ENCODE results near the gene TRABD.

Gene TRABD

DNA sequence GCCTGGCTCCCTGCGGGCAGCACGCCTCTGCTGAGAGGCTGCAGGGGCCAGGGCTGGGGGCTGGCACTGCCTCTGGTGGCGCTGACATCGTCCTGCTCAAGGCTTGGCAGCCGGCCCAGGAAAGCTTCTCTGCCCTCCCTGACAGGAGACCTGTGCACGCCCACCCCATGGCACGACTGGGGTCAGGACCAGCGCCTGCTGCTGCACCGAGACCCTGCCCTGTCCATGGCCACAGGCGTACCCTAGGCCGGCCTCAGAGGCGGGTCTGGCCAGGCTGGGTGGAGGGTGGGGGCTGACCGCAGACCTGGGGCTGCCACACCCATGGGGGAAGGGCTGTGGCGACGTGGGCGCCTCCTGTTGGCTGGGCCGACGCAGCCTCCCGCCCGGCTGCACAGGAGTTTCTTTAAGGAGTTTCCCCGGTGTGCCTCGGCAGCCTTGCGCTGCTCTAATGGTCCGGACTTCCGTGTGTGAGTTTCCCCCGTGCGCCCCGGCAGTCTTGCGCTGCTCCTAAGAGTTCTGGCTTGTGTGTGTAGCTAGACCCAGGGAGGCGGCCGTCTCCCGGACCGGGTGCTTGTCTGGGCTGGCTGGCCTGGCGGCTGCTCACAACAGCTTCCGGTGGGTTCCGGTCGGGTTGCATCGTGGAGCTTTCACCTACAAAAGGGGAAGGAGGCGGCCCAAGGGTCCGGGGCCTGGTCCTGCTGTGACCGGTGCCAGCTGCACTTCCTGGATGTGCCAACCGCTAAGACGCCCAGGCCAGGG, 4.6 kb downstream of the TRABD start:
- H3K4me1 Mint-ChIP-seq = peaks cover 43% of the 10 kb centered on the region
- ATAC-seq (replicated peaks; ENCODE audit: extremely low read depth, poor library complexity, severe bottlenecking) (peak; percentile 38), DNase-seq (ENCODE audit: low spot score in 2 of 2) (peak; percentile 70 to 80)
- H3K36me3 Mint-ChIP-seq (ENCODE audit: insufficient read depth) = peaks cover 36% of the 10 kb centered on the region
- peak overlapping the region; percentile 97 for H3K27ac Mint-ChIP-seq (ENCODE audit: low read depth)
- no peaks in the 10 kb centered on the region for H3K9me3 Mint-ChIP-seq
- H3K27me3 Mint-ChIP-seq = no peaks in the 10 kb centered on the region
- peak overlapping the region; percentile 89 for H3K4me3 Mint-ChIP-seq

DNA sequence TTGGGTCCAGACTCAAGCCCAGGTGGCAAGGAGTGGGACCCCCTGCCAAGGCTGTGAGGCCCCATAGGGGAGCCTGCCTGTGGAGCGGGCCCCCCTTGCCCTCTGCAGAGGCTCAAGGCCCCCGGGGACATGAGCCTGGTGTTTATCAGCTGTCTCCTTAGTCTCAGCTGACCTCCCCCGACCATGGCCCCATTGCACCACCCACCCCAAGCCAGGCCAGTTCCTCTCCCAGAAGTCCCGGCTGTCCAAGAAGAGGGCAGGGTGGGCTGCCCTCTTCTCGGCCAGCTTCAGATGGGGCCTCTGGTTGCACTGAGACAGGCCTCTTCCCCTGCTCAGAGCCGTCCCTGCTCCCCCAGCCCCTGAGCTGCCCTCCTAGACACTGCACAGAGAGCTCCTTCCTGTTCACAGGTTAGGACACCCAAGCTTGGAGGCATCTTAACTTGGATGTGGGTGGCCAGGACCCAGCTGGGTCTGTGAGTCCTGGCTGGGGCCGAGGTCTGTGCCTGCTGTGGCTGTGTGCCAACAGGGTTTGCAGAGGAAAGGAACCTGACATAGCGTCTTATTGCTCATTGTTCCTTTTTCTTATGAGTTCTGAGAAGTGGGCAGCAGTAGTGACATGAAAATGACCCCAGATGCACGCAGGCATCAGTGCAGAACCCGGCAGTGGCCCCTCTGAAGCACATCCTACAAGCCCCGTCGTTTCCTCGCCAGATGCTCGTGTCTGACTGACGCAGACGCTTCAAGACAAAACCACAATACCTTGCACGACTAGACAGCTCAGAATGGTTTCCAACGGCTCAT, 5.4 kb downstream of the TRABD start:
- ATAC-seq (replicated peaks; ENCODE audit: extremely low read depth, poor library complexity, severe bottlenecking) (peak; percentile 79), DNase-seq (ENCODE audit: low spot score in 2 of 2) (peak; percentile 63 to 82)
- H3K4me3 Mint-ChIP-seq = peak overlapping the region; percentile 89
- peak overlapping the region; percentile 97 for H3K27ac Mint-ChIP-seq (ENCODE audit: low read depth)
- H3K4me1 Mint-ChIP-seq = peaks cover 43% of the 10 kb centered on the region
- H3K36me3 Mint-ChIP-seq (ENCODE audit: insufficient read depth) = peaks cover 37% of the 10 kb centered on the region
- no peaks in the 10 kb centered on the region for H3K9me3 Mint-ChIP-seq
- no peaks in the 10 kb centered on the region for H3K27me3 Mint-ChIP-seq

DNA sequence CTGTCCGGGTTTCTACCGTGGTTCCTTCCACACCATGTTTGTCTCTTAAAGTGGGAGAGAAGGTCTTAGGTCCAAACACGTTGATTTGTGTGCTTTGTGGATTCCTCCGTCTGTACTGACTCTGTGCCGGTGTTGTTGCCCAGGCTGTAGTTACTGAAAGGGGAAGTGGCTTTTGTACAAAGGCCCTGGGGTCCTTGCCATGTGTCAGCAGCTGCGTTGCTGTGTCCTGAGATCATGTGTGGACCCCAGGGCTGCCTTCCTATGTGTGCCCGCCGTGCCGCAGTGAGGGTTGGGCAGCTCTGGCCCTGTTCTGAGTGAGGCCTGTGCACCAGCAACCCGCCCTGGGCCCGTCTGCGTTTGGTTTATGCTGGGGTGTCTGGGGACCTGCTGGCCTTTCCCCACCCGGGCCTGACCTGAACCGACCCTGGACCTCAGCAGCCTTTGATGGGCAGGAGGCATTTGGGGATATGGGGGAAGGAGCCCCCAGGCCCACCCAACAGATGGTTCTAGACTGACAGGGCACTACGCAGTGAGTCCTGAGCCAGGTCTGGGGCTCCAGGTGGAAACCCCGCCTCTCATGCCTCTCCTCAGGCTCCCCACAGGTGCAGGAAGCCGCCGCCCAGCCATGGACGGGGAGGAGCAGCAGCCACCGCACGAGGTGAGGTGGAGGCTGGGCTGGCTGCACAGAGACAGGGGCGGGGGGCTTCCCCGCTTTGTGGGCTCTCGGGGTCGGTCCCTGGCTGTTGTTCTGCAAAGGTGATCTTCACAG, 6.9 kb downstream of the TRABD start:
- H3K27me3 Mint-ChIP-seq = no peaks in the 10 kb centered on the region
- peak overlapping the region; percentile 89 for H3K4me3 Mint-ChIP-seq
- no peaks in the 10 kb centered on the region for H3K9me3 Mint-ChIP-seq
- H3K27ac Mint-ChIP-seq (ENCODE audit: low read depth) = peak overlapping the region; percentile 97
- H3K4me1 Mint-ChIP-seq = peaks cover 32% of the 10 kb centered on the region
- ATAC-seq (replicated peaks; ENCODE audit: extremely low read depth, poor library complexity, severe bottlenecking) (no peak), DNase-seq (ENCODE audit: low spot score in 2 of 2) (no peak)
- peaks cover 36% of the 10 kb centered on the region for H3K36me3 Mint-ChIP-seq (ENCODE audit: insufficient read depth)

DNA sequence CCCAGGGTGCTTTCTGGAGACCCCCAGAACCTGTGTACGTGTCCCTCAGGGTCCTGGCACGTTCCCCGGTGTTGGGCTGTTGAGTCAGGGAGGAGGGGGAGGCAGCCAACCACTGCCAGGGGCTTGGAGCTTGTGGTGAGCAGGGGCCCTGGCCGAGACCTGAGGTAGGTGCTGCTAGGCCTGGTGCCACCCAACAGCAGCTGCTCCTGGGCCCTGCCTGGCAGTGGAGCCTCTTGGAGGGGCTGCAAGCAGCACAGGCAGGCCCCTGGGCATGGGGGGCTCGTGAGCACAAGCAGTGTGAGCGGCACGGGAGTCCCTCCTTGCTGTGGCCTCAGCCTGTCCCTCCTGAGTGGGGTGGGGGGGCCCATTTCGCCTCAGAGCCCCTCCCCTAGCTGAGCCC, 7.9 kb downstream of the TRABD start:
- ATAC-seq (replicated peaks; ENCODE audit: extremely low read depth, poor library complexity, severe bottlenecking) (no peak), DNase-seq (ENCODE audit: low spot score in 2 of 2) (no peak)
- peaks cover 36% of the 10 kb centered on the region for H3K36me3 Mint-ChIP-seq (ENCODE audit: insufficient read depth)
- H3K4me3 Mint-ChIP-seq = no peak overlapping the region
- peaks cover 30% of the 10 kb centered on the region for H3K4me1 Mint-ChIP-seq
- H3K9me3 Mint-ChIP-seq = no peaks in the 10 kb centered on the region
- H3K27me3 Mint-ChIP-seq = no peaks in the 10 kb centered on the region
- no peak overlapping the region for H3K27ac Mint-ChIP-seq (ENCODE audit: low read depth)

DNA sequence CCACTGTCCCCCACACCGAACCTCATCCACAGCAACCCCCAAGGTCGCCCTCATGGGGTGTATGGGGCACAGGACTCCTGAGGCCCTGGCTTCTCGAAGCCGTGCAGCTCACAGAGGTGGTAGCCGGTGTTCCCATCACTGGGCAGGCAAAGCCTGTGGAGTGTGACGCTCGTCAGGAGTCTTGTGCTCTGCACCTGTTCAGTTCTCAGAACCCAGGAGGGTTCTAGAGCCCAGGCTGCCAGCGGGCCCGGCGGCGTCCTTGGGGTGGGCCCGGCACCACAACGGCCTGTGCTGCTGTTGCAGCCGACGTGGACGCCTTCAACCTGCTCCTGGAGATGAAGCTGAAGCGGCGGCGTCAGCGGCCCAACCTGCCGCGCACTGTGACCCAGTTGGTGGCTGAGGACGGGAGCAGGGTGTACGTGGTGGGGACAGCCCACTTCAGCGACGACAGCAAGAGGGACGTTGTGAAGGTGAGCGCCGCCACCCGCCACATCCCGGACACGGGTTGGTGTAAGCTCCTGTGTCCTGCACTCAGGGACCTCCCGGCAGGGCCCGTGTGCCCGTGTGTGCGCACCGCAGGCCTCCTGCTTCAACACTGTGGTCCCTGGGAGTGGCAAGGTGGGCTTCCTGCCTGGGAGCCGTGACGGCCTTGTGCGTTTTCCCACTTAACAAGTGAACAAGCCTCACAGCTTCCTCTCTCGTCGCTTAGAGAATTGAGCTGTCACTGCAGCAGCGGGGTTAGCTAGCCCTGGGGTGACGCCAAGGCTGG, 8.5 kb downstream of the TRABD start:
- no peak overlapping the region for H3K4me3 Mint-ChIP-seq
- H3K36me3 Mint-ChIP-seq (ENCODE audit: insufficient read depth) = peaks cover 39% of the 10 kb centered on the region
- H3K9me3 Mint-ChIP-seq = no peaks in the 10 kb centered on the region
- H3K27ac Mint-ChIP-seq (ENCODE audit: low read depth) = no peak overlapping the region
- no peak for DNase-seq (ENCODE audit: low spot score in 2 of 2)
- no peak for ATAC-seq (replicated peaks; ENCODE audit: extremely low read depth, poor library complexity, severe bottlenecking)
- H3K4me1 Mint-ChIP-seq = peaks cover 28% of the 10 kb centered on the region
- H3K27me3 Mint-ChIP-seq = no peaks in the 10 kb centered on the region

DNA sequence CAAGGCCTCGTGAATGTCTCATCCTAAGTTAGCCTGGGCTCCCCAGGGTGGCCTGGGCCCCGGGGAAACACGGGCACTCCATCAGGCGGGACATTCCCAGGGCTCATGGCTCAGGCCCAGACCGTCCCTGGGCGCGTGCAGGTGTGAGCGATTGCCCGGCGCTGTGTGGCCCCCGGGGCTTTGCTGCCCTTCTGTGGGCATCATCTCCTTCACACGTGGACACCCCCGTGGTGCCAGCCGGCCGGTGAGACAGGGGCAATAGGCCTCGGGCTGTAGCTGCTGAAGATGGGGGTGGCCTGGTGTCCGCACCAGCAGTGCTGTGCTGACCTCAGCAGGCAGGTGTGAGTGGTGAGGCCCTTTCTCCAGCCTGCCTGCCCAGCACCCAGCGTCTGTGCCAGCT, 10.5 kb downstream of the TRABD start:
- Mint-ChIP-seq H3K27me3 (no peaks in the 10 kb centered on the region), H3K9me3 (no peaks in the 10 kb centered on the region), H3K4me3 (no peak overlapping the region), H3K4me1 (peaks cover 20% of the 10 kb centered on the region), H3K36me3 (ENCODE audit: insufficient read depth) (peaks cover 30% of the 10 kb centered on the region), H3K27ac (ENCODE audit: low read depth) (no peak overlapping the region)
- DNase-seq (ENCODE audit: low spot score in 2 of 2) = no peak
- ATAC-seq (replicated peaks; ENCODE audit: extremely low read depth, poor library complexity, severe bottlenecking) = no peak

DNA sequence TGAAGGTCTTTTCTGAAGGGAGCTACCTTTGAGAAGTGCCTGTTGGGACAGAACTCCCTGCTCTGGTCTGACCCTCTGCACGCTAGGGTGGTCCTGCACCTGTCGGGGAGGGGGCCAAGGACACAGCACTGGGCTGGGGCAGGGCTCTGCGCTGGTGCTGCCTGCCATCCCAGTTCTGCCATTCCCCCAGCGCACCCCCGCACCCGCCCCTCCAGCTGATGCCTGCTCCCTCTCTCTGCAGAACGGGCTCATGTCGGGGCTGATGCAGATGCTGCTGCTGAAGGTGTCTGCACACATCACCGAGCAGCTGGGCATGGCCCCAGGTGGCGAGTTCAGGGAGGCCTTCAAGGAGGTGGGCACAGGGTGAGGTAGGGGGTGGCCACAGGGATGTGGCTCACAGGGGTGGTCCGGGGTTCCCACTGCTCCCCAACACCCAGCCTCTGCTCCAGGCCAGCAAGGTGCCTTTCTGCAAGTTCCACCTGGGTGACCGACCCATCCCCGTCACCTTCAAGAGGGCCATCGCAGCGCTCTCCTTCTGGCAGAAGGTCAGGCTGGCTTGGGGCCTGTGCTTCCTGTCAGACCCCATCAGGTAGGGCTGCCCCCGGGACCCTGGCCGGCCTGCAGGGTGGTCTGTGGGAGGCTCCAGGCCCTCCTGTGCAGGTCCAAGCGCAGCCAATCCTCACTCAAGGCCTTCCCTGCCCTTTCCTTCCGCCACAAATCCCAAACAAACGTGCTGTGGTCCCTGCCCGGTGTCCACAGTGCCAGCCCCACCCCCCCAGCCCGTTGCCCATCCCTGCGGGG, 11.5 kb downstream of the TRABD start:
- peaks cover 29% of the 10 kb centered on the region for H3K36me3 Mint-ChIP-seq (ENCODE audit: insufficient read depth)
- H3K27me3 Mint-ChIP-seq = no peaks in the 10 kb centered on the region

DNA sequence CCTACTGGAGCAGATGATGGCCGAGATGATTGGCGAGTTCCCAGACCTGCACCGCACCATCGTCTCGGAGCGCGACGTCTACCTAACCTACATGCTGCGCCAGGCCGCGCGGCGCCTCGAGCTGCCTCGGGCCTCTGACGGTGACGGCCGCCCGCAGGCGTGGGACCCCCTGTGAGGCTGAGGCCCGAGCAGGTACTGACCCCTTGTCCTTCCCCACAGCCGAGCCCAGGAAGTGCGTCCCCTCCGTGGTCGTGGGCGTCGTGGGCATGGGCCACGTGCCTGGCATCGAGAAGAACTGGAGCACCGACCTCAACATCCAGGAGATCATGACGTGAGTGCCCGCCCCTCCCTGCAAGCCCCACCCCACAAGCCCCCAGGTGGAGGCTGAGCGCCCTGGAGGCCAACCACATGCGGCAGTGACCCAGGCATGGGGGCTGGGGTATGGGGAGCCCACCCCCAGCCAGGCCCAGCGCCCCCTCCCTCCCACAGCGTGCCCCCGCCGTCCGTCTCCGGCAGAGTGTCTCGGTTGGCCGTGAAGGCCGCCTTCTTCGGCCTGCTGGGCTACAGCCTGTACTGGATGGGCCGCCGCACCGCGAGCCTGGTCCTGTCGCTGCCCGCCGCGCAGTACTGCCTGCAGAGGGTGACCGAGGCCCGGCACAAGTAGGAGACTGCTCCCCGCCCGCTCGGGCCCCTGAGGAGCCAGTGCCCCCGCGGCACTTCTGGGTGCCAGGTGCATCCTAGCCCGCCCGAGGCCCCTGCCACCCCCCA, 12.3 kb downstream of the TRABD start:
- Mint-ChIP-seq H3K4me1 (peaks cover 13% of the 10 kb centered on the region), H3K9me3 (no peaks in the 10 kb centered on the region), H3K36me3 (ENCODE audit: insufficient read depth) (peaks cover 21% of the 10 kb centered on the region), H3K27me3 (no peaks in the 10 kb centered on the region), H3K27ac (ENCODE audit: low read depth) (no peak overlapping the region), H3K4me3 (no peak overlapping the region)
- DNase-seq (ENCODE audit: low spot score in 2 of 2) = no peak
- ATAC-seq (replicated peaks; ENCODE audit: extremely low read depth, poor library complexity, severe bottlenecking) = no peak

More for the DNA sequence above, 11.5 kb downstream of the TRABD start:
- Mint-ChIP-seq H3K4me1 (peaks cover 18% of the 10 kb centered on the region), H3K9me3 (no peaks in the 10 kb centered on the region), H3K27ac (ENCODE audit: low read depth) (no peak overlapping the region), H3K4me3 (no peak overlapping the region)
- DNase-seq (ENCODE audit: low spot score in 2 of 2) (no peak), ATAC-seq (replicated peaks; ENCODE audit: extremely low read depth, poor library complexity, severe bottlenecking) (no peak)

DNA sequence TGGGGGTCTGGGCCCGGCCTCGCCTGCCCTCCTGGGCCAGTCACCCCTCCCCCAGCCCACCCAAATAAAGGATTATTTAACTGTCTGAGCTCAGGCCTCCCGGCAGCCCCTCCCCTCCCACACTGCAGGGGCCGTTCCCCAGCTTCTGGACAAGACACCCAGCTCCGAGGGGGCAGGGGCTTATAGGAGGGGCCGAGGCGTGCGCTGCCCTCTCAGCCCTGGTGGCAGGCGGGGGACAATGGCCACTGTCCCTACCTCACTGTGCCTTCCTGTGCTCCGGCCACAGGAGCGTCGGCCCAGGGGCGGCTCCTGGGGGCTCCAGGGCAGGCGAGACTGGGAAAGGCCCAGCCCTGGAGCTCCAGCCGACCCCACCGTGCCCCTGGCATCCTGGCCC, 12.9 kb downstream of the TRABD start:
- H3K27ac Mint-ChIP-seq (ENCODE audit: low read depth) = no peak overlapping the region
- peaks cover 13% of the 10 kb centered on the region for H3K4me1 Mint-ChIP-seq
- DNase-seq (ENCODE audit: low spot score in 2 of 2) (no peak), ATAC-seq (replicated peaks; ENCODE audit: extremely low read depth, poor library complexity, severe bottlenecking) (no peak)
- H3K27me3 Mint-ChIP-seq = no peaks in the 10 kb centered on the region
- no peaks in the 10 kb centered on the region for H3K9me3 Mint-ChIP-seq
- H3K4me3 Mint-ChIP-seq = no peak overlapping the region
- H3K36me3 Mint-ChIP-seq (ENCODE audit: insufficient read depth) = peaks cover 23% of the 10 kb centered on the region

DNA sequence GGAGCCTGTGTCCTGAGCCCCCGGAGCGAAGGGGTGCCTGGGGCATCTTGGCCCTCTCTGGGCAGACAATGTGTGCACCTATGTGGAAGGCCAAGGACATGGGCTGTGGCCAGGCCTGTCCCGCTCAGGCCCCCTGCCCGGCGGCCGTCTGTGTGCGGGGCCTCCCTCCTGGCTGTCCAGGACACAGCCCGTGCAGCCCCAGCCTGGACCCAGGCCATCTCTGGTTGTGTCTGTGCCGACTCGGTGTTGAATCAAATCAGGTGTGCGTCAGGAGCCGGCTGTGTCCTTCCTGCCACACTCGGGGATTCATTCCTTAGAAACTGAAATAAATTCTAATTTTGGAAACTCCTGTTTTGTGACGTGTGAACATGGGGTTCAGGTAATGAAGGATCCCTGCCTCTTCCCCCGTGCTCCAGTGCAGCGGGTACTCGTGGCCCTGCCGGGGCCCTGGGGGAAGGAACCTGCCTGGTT, 13.6 kb downstream of the TRABD start:
- no peak for ATAC-seq (replicated peaks; ENCODE audit: extremely low read depth, poor library complexity, severe bottlenecking)
- no peaks in the 10 kb centered on the region for H3K9me3 Mint-ChIP-seq
- peaks cover 25% of the 10 kb centered on the region for H3K36me3 Mint-ChIP-seq (ENCODE audit: insufficient read depth)
- H3K4me1 Mint-ChIP-seq = peaks cover 13% of the 10 kb centered on the region
- H3K27ac Mint-ChIP-seq (ENCODE audit: low read depth) = peak overlapping the region; percentile 76
- H3K4me3 Mint-ChIP-seq = peak overlapping the region; percentile 74
- no peak for DNase-seq (ENCODE audit: low spot score in 2 of 2)
- no peaks in the 10 kb centered on the region for H3K27me3 Mint-ChIP-seq
